Measurements from ENCODE around the gene JPT1. TPM values are rescaled to one million over a fixed set of nuclear protein-coding genes. Genes with fewer than 3 reads are reported as not detected.

The JPT1 gene
- total and polyA plus RNA-seq, 2 experiments from 2014 or later: 103 to 172 TPM

DNA sequence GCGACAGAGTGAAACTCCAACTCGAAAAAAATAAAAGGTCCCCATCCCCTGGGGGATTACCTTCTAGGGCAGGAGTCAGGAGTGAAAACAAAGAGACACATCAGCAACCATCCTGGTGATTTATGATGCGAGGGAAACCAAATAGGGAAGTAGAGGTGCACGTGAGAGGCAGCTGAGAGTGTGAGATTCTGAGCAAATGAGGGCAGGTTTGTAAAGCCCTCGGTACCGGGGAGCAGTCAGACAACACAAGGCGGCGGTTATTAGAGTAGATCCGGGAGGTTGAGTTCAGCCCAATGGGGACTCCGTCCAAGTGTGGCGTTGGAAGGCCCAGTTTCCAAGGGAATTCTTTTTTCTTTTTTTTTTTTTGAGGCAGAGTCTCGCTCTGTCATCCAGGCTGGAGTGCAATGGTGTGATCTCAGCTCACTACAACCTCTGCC is 51.9 kb downstream of the JPT1 start:
- Histone ChIP-seq H3K4me2 (no peak overlapping the region), H3K4me1 (ENCODE audit: insufficient read depth) (no peaks in the 10 kb centered on the region), H3K9me3 (ENCODE audit: low read depth) (no peaks in the 10 kb centered on the region), H3K27ac (no peak overlapping the region), H4K20me1 (ENCODE audit: insufficient read depth, poor library complexity, severe bottlenecking) (no peaks in the 10 kb centered on the region), H3K4me3 (no peak overlapping the region), H3K27me3 (no peaks in the 10 kb centered on the region), H3K36me3 (replicated peaks; ENCODE audit: insufficient read depth, low read depth) (no peaks in the 10 kb centered on the region), H3K9me2 (replicated peaks; ENCODE audit: insufficient read depth) (no peaks in the 10 kb centered on the region), H3K79me2 (no peaks in the 10 kb centered on the region), H2AFZ (no peak overlapping the region)
- no peak for DNase-seq (ENCODE audit: low spot score)
- no peak for TF ChIP-seq EZH2phosphoT487 (IDR thresholded peaks at IDR 0.05; ENCODE audit: low read depth, severe bottlenecking, unreplicated experiment)
- TF ChIP-seq, protein P1, sequence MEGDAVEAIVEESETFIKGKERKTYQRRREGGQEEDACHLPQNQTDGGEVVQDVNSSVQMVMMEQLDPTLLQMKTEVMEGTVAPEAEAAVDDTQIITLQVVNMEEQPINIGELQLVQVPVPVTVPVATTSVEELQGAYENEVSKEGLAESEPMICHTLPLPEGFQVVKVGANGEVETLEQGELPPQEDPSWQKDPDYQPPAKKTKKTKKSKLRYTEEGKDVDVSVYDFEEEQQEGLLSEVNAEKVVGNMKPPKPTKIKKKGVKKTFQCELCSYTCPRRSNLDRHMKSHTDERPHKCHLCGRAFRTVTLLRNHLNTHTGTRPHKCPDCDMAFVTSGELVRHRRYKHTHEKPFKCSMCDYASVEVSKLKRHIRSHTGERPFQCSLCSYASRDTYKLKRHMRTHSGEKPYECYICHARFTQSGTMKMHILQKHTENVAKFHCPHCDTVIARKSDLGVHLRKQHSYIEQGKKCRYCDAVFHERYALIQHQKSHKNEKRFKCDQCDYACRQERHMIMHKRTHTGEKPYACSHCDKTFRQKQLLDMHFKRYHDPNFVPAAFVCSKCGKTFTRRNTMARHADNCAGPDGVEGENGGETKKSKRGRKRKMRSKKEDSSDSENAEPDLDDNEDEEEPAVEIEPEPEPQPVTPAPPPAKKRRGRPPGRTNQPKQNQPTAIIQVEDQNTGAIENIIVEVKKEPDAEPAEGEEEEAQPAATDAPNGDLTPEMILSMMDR (IDR thresholded peaks at IDR 0.05; ENCODE audit: poor library complexity): no peak
- no peak for TF ChIP-seq EZH2 (IDR thresholded peaks at IDR 0.05; ENCODE audit: borderline replicate concordance)
- WGBS (ENCODE audit: low lambda C conversion rate, missing lambda C conversion rate): 82% methylated on average over 12 of the region's 12 CpGs

DNA sequence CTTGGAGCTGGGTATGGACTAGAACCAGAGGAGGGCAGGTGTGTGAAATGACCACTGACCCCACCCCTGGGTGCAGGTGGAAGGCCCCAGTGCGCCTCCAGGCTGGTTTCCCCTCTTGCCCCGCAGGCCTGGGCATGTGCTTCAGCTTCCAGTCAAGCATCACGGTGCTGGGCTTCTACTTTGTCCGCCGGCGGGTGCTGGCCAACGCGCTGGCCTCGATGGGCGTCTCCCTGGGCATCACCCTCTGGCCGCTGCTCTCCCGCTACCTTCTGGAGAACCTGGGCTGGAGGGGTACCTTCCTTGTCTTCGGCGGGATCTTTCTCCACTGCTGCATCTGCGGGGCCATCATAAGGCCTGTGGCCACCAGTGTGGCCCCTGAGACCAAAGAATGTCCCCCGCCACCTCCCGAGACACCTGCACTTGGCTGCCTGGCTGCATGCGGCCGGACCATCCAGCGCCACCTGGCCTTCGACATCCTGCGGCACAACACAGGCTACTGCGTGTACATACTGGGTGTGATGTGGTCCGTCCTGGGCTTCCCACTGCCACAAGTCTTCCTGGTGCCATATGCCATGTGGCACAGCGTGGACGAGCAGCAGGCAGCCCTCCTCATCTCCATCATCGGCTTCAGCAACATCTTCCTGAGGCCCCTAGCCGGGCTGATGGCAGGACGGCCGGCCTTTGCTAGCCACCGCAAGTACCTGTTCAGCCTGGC is 54.3 kb downstream of the JPT1 start:
- Histone ChIP-seq H4K20me1 (ENCODE audit: insufficient read depth, poor library complexity, severe bottlenecking) (no peaks in the 10 kb centered on the region), H3K9me3 (ENCODE audit: low read depth) (no peaks in the 10 kb centered on the region), H3K4me2 (no peak overlapping the region), H3K27ac (no peak overlapping the region), H2AFZ (no peak overlapping the region), H3K4me1 (ENCODE audit: insufficient read depth) (peaks cover 2% of the 10 kb centered on the region), H3K27me3 (no peaks in the 10 kb centered on the region), H3K4me3 (no peak overlapping the region), H3K36me3 (replicated peaks; ENCODE audit: insufficient read depth, low read depth) (no peaks in the 10 kb centered on the region), H3K9me2 (replicated peaks; ENCODE audit: insufficient read depth) (no peaks in the 10 kb centered on the region), H3K79me2 (peaks cover 3% of the 10 kb centered on the region)
- no peak for TF ChIP-seq EZH2 (IDR thresholded peaks at IDR 0.05; ENCODE audit: borderline replicate concordance)
- TF ChIP-seq, protein P1 (IDR thresholded peaks at IDR 0.05; ENCODE audit: poor library complexity): no peak
- TF ChIP-seq EZH2phosphoT487 (IDR thresholded peaks at IDR 0.05; ENCODE audit: low read depth, severe bottlenecking, unreplicated experiment): no peak
- WGBS (ENCODE audit: low lambda C conversion rate, missing lambda C conversion rate): 98% methylated on average over 31 of the region's 31 CpGs
- DNase-seq (ENCODE audit: low spot score): no peak

DNA sequence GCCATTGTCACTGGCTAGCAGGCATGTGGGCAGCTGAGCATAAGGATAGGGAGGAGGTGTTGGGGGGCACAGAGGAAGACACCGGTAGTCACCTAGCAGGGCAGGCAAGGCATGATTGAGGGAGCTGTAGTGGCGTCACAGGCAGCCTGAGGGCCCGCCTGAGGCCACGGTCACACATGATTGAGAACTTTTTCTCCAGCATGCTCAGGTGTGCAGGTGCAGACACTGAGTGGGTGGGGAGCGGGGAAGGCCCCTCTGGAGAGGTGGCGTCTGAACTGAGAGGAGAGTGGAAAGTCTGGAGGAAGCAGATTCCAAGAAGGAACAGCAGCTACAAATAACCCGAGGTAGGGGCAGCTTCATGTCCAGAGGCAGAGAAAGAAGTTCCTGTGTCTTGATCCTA is 55.5 kb downstream of the JPT1 start:
- no peaks in the 10 kb centered on the region for H3K36me3 ChIP-seq (replicated peaks; ENCODE audit: insufficient read depth, low read depth)
- WGBS (ENCODE audit: low lambda C conversion rate, missing lambda C conversion rate): 86% methylated on average over 7 of the region's 7 CpGs
- no peak overlapping the region for H3K4me2 ChIP-seq
- H3K27me3 ChIP-seq: no peaks in the 10 kb centered on the region
- no peaks in the 10 kb centered on the region for H3K9me3 ChIP-seq (ENCODE audit: low read depth)
- DNase-seq (ENCODE audit: low spot score): no peak
- H3K27ac ChIP-seq: no peak overlapping the region
- H3K9me2 ChIP-seq (replicated peaks; ENCODE audit: insufficient read depth): no peaks in the 10 kb centered on the region
- H2AFZ ChIP-seq: no peak overlapping the region
- TF ChIP-seq EZH2 (IDR thresholded peaks at IDR 0.05; ENCODE audit: borderline replicate concordance): no peak
- TF ChIP-seq, protein P1 (IDR thresholded peaks at IDR 0.05; ENCODE audit: poor library complexity): no peak
- TF ChIP-seq EZH2phosphoT487 (IDR thresholded peaks at IDR 0.05; ENCODE audit: low read depth, severe bottlenecking, unreplicated experiment): no peak
- H3K4me3 ChIP-seq: no peak overlapping the region
- peaks cover 7% of the 10 kb centered on the region for H3K4me1 ChIP-seq (ENCODE audit: insufficient read depth)
- H3K79me2 ChIP-seq: peaks cover 9% of the 10 kb centered on the region
- no peaks in the 10 kb centered on the region for H4K20me1 ChIP-seq (ENCODE audit: insufficient read depth, poor library complexity, severe bottlenecking)
